Heart right ventricle (tissue), 16 donors: ENCODE results near the gene DGKI. TPM values are rescaled to one million over a fixed set of nuclear protein-coding genes. Genes with fewer than 3 reads are reported as not detected.

Experiments used
- ATAC-seq, 8 donors: fragments of 200-7000 bp; cut with Tn5 transposase; one replicate each; pipeline ENCODE4 v1.9.1; 2020; ENCODE audit warnings: mild to moderate bottlenecking in 8 of 8, moderate library complexity in 8 of 8, moderate number of reproducible peaks in 1 of 8
- DNase-seq, 2 donors: peaks; one replicate each; pipeline ENCODE4 v3.0.0-alpha.2; 2020
- H3K27ac ChIP-seq, 10 donors: fragments of 200-600 bp; sonication (generic) in 2 of 10; one replicate each; pipeline versions ENCODE4 v1.5.0 to v1.8.0; 2020 to 2022; ENCODE audit warnings: mild to moderate bottlenecking in 3 of 10
- H3K27me3 ChIP-seq, 7 donors: fragments of 200-600 bp; one replicate each; pipeline ENCODE4 v1.8.0; 2021 to 2022; ENCODE audit warnings: mild to moderate bottlenecking in 2 of 7
- H3K36me3 ChIP-seq, 9 donors: fragments of 200-600 bp; sonication (generic) in 1 of 9; one replicate each; pipeline versions ENCODE4 v1.5.0 to v1.8.0; 2020 to 2022; ENCODE audit warnings: mild to moderate bottlenecking in 2 of 9
- H3K4me1 ChIP-seq, 9 donors: fragments of 200-600 bp; sonication (generic) in 1 of 9; one replicate each; pipeline versions ENCODE4 v1.5.0 to v1.8.0; 2020 to 2022; ENCODE audit warnings: mild to moderate bottlenecking in 4 of 9
- H3K4me3 ChIP-seq, 10 donors: fragments of 200-600 bp; sonication (generic) in 2 of 10; one replicate each; pipeline versions ENCODE4 v1.5.0 to v1.8.0; 2020 to 2022; ENCODE audit warnings: mild to moderate bottlenecking in 7 of 10, moderate library complexity in 2 of 10
- H3K9me3 ChIP-seq, 11 donors: fragments of 200-600 bp in 10 of 11; sonication (generic) in 2 of 11; one replicate each; pipeline versions ENCODE4 v1.5.0 to v1.8.0; 2013 to 2022; ENCODE audit warnings: mild to moderate bottlenecking in 2 of 11, control low read depth in 1 of 11, moderate library complexity in 1 of 11
- WGBS, 2 donors: extraction: QIAGEN DNeasy Blood & Tissue Kit; methylation state at CpG; one replicate each; pipeline ENCODE4 v1.1.7; 2013; ENCODE audit warnings: inconsistent platforms in 1 of 2; 5-methylcytosine and 5-hydroxymethylcytosine counted together
- intact Hi-C, 10 donors: fragments of 100-400 bp; cut with DNase I; formaldehyde crosslinking; loops; one replicate each; pipeline versions ENCODE4 v1.11.1 to v1.14.2; 2022
- polyA plus RNA-seq, 2 donors: library from polyadenylated mRNA; stranded (reverse); fragments of 200-250 nt; gene quantifications; one replicate each; pipeline ENCODE4 v1.2.3, GENCODE V29; 2013
- total RNA-seq, 10 donors: library from RNA; stranded (reverse); fragmentation: NEBNext Ultra II Directional in 3 of 10; extraction: Animal tissue kit (Norgen Biotek cat#: 25700) in 3 of 10; gene quantifications; one replicate each; pipeline versions ENCODE4 v1.2.1 to v1.2.4, GENCODE V29; 2021 to 2023
- TF ChIP-seq, protein P1 (sequence below), 9 donors: fragments of 200-600 bp; sonication (generic) in 2 of 9; IDR thresholded peaks; one replicate each; pipeline versions ENCODE4 v1.5.0 to v1.8.0; 2021 to 2022; ENCODE audit warnings: antibody characterized with exemption in 9 of 9, mild to moderate bottlenecking in 5 of 9, moderate library complexity in 1 of 9
- donor health status: Arrhythmogenic right ventricular cardiomyopathy.
- donor health status: ischemic (EF 13 %, LVEDD 7.1; RV severe dilation, severe dysfunction).
- donor health status: healthy with polysubstance abuse.
- donor health status: DM: no; HTN: yes; CAD: no.
- donor health status: DM: no; HTN: no; CAD: no.
- donor health status: ischemic (EF 25% LVEDD 6.9; RV normal size, moderate dysfunction).
- donor health status: ischemic (EF 25% LVEDD 5.7; RV mildly dilated, moderate dysfunction).
- donor health status: healthy.
- donor health status: DM: yes; HTN: yes; CAD: no.
- donor health status: Ischemic cardiomyopathy.
- donor health status: ischemic (EF 35%, LVEDD 5.7; RV mildly dilated, moderate dysfunction).
- donor health status: nonischemic (EF 11% LVEDD 7.7; RV severe dilation, severe dysfunction).
- donor health status: DM: yes; HTN: yes; CAD: no.
- donor health status: PGD.
- donor health status: ischemic (EF 29% LVEDD 5.4; RV normal size, mild dysfunction).
- donor health status: nonischemic (EF 23%, LVEDD 6.1; RV moderate dilation, normal function).

Gene DGKI
- total and polyA plus RNA-seq, 12 donors = 0.16 to 2.6 (median 1.2) TPM

DNA sequence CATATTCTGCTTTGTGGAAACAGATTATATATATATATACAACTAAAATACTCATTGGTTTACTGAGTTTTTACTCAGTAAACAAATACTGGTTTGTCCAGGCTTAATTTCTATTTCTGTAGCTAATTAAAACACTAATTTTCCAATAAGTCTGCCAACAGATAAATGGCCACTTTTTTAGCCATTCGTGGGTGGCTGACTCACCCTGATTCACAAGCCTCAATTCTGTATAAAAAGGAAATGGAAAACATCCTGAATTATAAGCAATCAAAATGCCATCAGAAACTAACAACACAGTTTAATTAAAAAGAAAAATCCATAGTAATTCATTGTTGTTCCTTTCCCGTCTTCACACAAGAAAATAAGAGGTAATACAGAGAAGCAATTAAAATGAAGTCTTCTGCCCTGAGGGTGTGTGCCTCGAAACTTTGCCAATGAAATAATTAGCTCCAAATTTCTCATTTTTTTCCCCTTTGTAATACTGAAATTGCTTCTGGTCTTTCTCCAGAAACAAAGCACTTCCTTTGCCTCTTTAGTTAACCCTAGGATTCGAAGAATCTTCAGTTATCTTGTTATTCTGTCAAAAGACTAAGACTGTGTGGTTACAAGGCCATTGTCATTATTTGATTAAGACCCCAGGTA is 384.6 kb downstream of the DGKI start:
- no peak overlapping the region for H3K4me3 ChIP-seq
- H3K27me3 ChIP-seq = no peaks in the 10 kb centered on the region
- peak overlapping the region in 4 of 10 donors; percentile 11 to 53 (median 30) for H3K27ac ChIP-seq
- TF ChIP-seq, protein P1, sequence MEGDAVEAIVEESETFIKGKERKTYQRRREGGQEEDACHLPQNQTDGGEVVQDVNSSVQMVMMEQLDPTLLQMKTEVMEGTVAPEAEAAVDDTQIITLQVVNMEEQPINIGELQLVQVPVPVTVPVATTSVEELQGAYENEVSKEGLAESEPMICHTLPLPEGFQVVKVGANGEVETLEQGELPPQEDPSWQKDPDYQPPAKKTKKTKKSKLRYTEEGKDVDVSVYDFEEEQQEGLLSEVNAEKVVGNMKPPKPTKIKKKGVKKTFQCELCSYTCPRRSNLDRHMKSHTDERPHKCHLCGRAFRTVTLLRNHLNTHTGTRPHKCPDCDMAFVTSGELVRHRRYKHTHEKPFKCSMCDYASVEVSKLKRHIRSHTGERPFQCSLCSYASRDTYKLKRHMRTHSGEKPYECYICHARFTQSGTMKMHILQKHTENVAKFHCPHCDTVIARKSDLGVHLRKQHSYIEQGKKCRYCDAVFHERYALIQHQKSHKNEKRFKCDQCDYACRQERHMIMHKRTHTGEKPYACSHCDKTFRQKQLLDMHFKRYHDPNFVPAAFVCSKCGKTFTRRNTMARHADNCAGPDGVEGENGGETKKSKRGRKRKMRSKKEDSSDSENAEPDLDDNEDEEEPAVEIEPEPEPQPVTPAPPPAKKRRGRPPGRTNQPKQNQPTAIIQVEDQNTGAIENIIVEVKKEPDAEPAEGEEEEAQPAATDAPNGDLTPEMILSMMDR (IDR thresholded peaks at IDR 0.05) = no peak
- H3K4me1 ChIP-seq = peaks cover 0 to 9% (median 0%) of the 10 kb centered on the region in 9 donors
- no peaks in the 10 kb centered on the region for H3K9me3 ChIP-seq
- ATAC-seq (peak in 3 of 8 donors; percentile 11 to 49 (median 42)), DNase-seq (no peak)
- intact Hi-C loops = no loop called here
- H3K36me3 ChIP-seq = no peaks in the 10 kb centered on the region
- 41 to 53% methylated on average over 4 of the region's 4 CpGs for WGBS, 2 donors

DNA sequence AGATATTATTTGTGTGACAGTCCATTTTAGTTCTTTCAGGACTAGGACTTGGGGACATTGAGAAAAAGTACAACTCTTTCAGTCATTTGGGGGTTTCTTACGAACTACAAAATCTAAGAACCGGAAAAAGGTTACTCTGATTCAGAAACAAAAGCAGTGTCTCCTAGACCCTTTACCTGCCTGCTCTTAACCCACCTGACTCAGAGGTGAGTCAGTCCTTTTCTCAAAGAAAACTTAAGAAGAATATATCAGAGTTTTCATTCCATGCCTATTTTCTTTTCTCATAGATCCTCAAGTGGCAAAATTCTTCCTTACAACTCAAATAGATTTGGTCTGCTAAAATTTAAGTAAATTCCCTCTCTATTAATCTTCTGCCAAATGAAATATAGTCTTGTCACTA is 388.4 kb downstream of the DGKI start:
- ATAC-seq = no peak
- Histone ChIP-seq H3K36me3 (no peaks in the 10 kb centered on the region), H3K27me3 (no peaks in the 10 kb centered on the region), H3K9me3 (no peaks in the 10 kb centered on the region), H3K27ac (no peak overlapping the region), H3K4me3 (no peak overlapping the region), H3K4me1 (peaks cover 0 to 23% (median 7%) of the 10 kb centered on the region in 9 donors)
- no peak for DNase-seq
- WGBS, 2 donors = 91 to 94% methylated on average over 2 of the region's 2 CpGs
- TF ChIP-seq, protein P1 (IDR thresholded peaks at IDR 0.05) = no peak
- intact Hi-C loops = loop anchor here in 7 of 10 donors (10.0 kb wide), 6 partner anchors 114 to 1424 kb away; partner anchors contain the start of gene PTN (in 1 of the 7)

DNA sequence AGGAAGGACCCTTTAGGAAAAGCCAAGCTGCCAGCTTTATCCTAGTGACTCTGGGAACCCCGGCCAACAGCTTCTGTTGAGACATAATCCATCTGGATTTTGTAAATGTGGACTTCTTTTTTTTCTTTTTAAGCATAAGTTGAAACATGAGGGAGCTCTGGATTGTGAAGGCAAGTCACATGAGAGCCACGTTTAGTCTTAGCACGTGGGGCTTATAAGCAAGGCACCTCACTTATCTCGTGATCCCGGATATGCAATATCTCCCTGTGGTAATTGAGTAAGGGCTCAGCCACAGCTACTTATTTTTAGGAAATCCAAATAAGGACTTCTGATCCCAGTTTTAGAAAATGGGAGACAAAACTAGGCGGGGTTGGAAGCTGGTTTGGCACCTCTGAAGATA is 392.0 kb downstream of the DGKI start:
- DNase-seq (peak in 1 of 2 donors; percentile 34), ATAC-seq (peak; percentile 64 to 91 (median 86))
- Histone ChIP-seq H3K36me3 (no peaks in the 10 kb centered on the region), H3K27ac (peak overlapping the region in 8 of 10 donors; percentile 18 to 71 (median 56)), H3K9me3 (no peaks in the 10 kb centered on the region), H3K4me1 (peaks cover 0 to 20% (median 7%) of the 10 kb centered on the region in 9 donors), H3K4me3 (peak overlapping the region in 4 of 10 donors; percentile 17 to 21 (median 20)), H3K27me3 (no peaks in the 10 kb centered on the region)
- TF ChIP-seq, protein P1 (IDR thresholded peaks at IDR 0.05) = no peak
- intact Hi-C loops = loop anchor here in 8 of 10 donors (2.0 to 10.0 kb wide), 8 partner anchors 110 to 1420 kb away; partner anchors contain the start of gene PTN (in 1 of the 8)
- WGBS, 2 donors = 8 to 10% methylated on average over 6 of the region's 6 CpGs

DNA sequence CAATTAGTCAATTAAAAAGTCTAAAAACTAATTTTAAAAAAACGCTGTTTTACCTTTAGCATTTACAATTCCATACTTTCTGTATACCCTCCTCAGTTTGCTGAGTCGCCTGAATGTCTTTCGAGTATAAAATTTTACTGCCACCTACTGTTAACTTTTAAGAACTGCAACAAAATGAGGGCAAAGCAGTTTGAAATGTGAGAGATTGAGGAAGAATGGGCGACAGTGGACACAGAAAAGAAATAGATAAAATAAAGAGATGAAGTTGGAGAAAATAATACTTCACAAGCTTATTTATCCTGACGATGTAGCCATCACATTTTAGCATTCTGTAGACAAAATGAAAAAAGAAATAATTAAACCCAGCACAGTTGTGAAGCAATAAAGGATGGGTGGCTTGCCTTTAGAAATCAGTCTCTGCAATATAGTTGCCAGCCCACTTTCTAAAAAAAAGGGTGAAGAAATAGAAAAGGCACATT is 392.5 kb downstream of the DGKI start:
- intact Hi-C loops = loop anchor here in 8 of 10 donors (2.0 to 10.0 kb wide), 8 partner anchors 109 to 1419 kb away; partner anchors contain the start of gene PTN (in 1 of the 8)
- peak in 7 of 8 donors; percentile 51 to 86 (median 66) for ATAC-seq
- H3K9me3 ChIP-seq = no peaks in the 10 kb centered on the region

More for the DNA sequence above, 392.5 kb downstream of the DGKI start:
- WGBS, 2 donors = 1 to 3% methylated on average over 5 of the region's 5 CpGs
- TF ChIP-seq, protein P1 (IDR thresholded peaks at IDR 0.05) = peak; percentile 45 to 80 (median 71)
- H3K36me3 ChIP-seq = no peaks in the 10 kb centered on the region
- H3K4me3 ChIP-seq = peak overlapping the region in 4 of 10 donors; percentile 17 to 21 (median 20)
- H3K27ac ChIP-seq = peak overlapping the region in 8 of 10 donors; percentile 18 to 71 (median 56)
- DNase-seq = no peak
- peaks cover 0 to 20% (median 7%) of the 10 kb centered on the region in 9 donors for H3K4me1 ChIP-seq
- H3K27me3 ChIP-seq = no peaks in the 10 kb centered on the region
